Fibroblast of villous mesenchyme (primary cell): ENCODE data around the gene OR13C5. TPM values are rescaled to one million over a fixed set of nuclear protein-coding genes. Genes with fewer than 3 reads are reported as not detected.

Source experiments
- DNase-seq: peaks from one replicate; pipeline ENCODE4 v3.0.0-alpha.2; 2010; ENCODE audit warnings: low read depth
- H3K4me3 ChIP-seq: 2 replicates; pipeline ENCODE4 v1.5.1; 2011; ENCODE audit warnings: low read depth, mild to moderate bottlenecking, low read length
- total RNA-seq: library from RNA; depleted of rRNA; stranded (reverse); fragments of >200 nt; gene quantifications from 2 replicates; pipeline ENCODE4 v1.2.3, GENCODE V29; 2012
- TF ChIP-seq, protein P1 (sequence below): IDR thresholded peaks from 2 replicates; pipeline ENCODE4 v1.5.1; 2012; ENCODE audit warnings: low read depth, mild to moderate bottlenecking, low read length; ENCODE audit not compliant: insufficient read depth

Gene OR13C5
- total RNA-seq, 1 donor, result not detected

DNA sequence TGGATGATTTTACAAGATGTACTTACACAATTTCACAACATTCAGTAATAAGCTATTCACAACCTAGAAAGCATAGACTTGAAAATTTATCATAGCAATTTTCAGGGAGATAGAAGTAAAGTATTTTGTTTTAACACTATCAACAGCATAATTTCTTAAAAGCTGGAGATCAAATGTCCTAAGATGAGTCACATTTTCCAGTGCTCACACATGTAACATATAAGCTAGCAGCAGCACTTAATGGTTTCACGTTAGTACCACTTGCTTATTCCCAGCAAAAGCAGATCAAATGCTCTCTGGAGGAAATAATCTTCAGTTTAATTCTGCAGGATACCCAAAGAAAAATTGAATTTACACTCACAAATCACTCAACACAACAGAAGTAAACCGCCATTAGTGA lies 23.8 kb downstream of the OR13C5 start:
- TF ChIP-seq, protein P1, sequence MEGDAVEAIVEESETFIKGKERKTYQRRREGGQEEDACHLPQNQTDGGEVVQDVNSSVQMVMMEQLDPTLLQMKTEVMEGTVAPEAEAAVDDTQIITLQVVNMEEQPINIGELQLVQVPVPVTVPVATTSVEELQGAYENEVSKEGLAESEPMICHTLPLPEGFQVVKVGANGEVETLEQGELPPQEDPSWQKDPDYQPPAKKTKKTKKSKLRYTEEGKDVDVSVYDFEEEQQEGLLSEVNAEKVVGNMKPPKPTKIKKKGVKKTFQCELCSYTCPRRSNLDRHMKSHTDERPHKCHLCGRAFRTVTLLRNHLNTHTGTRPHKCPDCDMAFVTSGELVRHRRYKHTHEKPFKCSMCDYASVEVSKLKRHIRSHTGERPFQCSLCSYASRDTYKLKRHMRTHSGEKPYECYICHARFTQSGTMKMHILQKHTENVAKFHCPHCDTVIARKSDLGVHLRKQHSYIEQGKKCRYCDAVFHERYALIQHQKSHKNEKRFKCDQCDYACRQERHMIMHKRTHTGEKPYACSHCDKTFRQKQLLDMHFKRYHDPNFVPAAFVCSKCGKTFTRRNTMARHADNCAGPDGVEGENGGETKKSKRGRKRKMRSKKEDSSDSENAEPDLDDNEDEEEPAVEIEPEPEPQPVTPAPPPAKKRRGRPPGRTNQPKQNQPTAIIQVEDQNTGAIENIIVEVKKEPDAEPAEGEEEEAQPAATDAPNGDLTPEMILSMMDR, result no peak
- DNase-seq, result no peak
- no peak overlapping the region for H3K4me3 ChIP-seq

DNA sequence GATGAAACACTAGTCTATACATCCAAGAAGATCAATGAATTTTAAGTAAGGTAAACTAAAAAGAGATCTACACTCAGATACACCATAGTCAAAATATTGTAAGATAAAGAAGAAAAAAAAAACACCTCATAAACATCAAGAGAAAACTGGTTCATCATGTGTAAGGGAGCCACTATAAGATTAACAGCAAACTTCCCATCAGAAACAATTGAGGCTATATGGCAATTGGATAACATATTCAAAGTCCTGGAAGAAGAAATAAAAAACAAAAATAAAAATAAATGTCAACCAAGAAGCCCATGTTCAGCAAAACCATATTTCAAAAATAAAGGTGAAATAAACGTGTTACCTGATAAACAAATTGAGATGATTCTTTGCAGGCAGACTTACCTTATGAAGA lies 26.6 kb downstream of the OR13C5 start:
- no peak for DNase-seq
- TF ChIP-seq, protein P1, result no peak
- no peak overlapping the region for H3K4me3 ChIP-seq

DNA sequence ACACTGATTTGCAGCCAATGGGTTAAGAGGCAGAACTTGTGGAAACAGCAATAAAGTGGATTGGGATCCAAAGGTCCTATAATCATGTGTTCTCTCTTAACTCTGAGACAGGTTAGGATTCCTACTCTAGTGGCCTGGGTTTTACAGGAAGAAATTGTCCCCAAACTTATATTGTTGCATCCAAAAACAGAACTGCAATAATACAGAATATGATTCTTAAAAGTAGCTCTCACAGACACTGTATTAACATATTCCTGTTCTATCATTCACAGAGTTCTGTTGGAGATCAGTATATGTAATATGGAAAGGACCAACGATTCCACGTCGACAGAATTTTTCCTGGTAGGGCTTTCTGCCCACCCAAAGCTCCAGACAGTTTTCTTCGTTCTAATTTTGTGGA lies 30.3 kb downstream of the OR13C5 start, which contains the start of gene OR13C8:
TSS of gene OR13C8 (plus strand) at position 301 of the 400 bp plus-strand sequence. CDS start at position 301, 0 bp downstream.
- TF ChIP-seq, protein P1, result no peak
- DNase-seq, result no peak
- no peak within 1 kb of the TSS for H3K4me3 ChIP-seq

DNA sequence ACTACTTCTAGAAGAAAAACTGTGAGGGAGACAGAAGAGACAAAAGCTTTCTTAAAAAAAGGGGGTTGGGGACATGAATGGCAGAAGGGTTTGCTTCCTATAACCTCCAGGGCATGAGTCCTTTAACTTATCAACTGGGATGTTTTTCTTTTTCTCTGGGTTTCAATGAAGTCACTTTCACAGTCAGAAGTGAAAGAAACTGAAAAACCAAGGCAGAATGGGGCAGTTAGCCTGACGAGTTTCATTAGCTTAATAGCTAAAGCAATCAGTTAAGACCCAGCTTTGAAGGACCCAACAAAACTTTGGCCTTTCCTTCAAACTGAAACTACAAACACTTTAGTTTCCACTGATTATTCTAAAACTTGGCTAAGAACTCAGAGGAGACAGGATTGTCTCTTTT lies 34.9 kb downstream of the OR13C5 start:
- H3K4me3 ChIP-seq, result no peak overlapping the region
- no peak for DNase-seq
- TF ChIP-seq, protein P1, result no peak

DNA sequence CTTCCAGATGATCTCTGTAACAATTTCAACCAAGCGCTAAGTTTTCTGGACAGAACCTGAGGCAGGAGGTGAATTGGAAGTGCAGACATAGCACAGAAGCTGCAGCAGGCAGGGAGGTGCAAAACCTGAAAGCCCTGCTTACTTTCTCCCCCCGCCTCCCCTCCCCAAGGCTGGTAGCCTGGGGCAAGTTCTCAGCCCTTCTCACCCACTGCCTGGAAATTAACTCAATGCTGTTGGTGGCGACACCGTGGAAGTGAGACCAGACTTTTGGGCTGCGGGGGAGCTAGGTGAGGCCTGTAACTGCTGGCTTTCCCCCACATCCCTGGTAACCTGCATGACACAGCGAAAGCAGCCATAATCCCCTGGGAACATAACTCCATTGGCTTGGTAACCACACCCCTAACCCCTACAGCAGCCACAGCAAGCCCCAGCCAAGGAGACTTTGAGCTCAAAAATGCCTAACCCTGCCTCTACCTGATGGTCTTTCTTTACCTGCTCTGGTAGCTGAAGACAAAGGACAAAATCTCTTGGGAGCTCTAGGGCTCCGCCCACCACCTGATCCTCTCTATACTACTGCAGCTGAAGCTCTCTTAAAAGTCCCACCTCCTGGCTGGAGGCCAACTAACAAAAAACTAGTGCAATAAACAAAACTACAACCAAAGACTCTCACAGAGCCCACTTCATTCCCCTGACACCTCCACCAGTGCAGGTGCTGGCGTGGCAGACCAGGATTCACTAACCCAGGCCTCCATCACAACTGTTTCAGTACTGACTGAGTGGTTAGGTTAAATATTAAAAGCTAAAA lies 42.2 kb downstream of the OR13C5 start:
- TF ChIP-seq, protein P1, result no peak

DNA sequence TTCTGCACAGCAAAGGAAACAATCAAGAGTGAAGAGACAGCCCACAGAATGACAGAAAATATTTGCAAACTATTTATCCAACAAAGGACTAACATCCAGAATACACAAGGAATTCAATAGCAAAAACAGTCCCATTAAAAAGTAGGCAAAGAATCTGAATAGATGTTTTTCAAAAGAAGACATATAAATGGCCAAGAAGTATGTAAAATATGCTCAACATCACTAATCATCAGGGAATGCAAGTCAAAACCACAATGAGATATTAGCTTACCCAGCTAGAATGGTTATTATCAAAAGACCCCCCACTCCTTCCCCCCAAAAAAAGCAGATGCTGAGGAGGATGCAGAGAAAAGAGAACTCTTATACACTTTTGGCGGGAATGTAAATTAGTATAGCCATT lies 43.7 kb downstream of the OR13C5 start:
- no peak for DNase-seq
- H3K4me3 ChIP-seq, result no peak overlapping the region
- TF ChIP-seq, protein P1, result no peak

More for the DNA sequence above, 42.2 kb downstream of the OR13C5 start:
- H3K4me3 ChIP-seq, result no peak overlapping the region
- DNase-seq, result no peak
